GM08714 (cell line): ENCODE results near the gene FRMD5.

Experiments used
- H3K4me3 ChIP-seq: fragments of 200-500 bp; sonication (Bioruptor generic); 2 replicates; pipeline ENCODE4 v1.5.1; 2014; ENCODE audit warnings: mild to moderate bottlenecking, low read length, inconsistent platforms
- ZNF274 ChIP-seq: IDR thresholded peaks from 2 replicates; pipeline ENCODE4 v1.6.1; 2012; ENCODE audit warnings: mild to moderate bottlenecking, low read depth, low read length

The FRMD5 gene

DNA sequence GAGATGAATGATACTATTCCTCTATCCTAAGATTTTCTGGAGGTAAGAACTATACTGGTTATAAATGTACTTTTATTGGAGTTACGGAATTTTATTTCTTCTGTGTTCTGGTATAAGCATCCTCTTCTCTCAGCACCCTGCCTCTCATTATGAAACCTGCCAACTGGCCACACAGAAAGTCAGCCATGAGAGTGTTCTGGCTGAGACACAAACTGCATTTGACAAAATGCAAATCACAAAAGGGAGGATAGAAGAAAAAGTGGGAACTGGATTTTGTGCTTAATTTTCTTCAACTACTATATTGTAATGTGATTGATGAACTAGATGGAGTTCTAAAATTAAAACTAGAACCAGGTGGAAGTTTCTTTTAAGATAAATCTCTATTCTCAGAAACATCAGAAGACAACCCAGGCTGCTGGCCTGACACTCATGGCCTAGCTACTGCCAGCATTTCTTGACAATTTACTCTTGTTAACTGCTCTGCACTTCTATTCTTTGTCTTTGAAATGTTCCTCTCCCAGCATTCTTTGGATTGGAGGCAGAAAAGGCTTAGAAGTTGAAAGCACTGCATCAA, 225.2 kb downstream of the FRMD5 start:
- H3K4me3 ChIP-seq, result no peak overlapping the region
- TF ChIP-seq ZNF274, result no peak

DNA sequence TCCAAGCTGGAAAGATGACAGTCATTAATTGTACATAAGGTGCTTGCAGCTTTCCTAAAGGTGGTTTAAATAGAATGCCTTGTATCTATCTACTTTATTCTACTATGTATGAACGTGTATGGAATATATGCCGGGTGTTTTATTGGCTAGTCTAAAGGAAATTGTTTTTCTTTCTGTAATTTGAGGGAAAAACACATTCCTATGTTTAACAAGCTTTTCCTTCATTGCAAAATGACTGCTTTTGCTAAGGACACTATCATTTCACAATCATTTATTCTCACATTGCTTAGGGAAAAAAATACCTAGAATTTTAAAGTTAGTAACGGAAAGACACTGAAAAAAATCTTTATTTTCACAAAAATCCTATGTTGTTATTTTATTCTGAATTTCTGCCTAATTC, 226.5 kb downstream of the FRMD5 start:
- no peak overlapping the region for H3K4me3 ChIP-seq
- no peak for TF ChIP-seq ZNF274

GRCh38 chr15:43966646-43967045, 228.4 kb downstream of the FRMD5 start:
- TF ChIP-seq ZNF274, result no peak
- H3K4me3 ChIP-seq, result no peak overlapping the region

GRCh38 chr15:43958861-43959330, 236.2 kb downstream of the FRMD5 start:
- no peak for TF ChIP-seq ZNF274
- H3K4me3 ChIP-seq, result no peak overlapping the region

DNA sequence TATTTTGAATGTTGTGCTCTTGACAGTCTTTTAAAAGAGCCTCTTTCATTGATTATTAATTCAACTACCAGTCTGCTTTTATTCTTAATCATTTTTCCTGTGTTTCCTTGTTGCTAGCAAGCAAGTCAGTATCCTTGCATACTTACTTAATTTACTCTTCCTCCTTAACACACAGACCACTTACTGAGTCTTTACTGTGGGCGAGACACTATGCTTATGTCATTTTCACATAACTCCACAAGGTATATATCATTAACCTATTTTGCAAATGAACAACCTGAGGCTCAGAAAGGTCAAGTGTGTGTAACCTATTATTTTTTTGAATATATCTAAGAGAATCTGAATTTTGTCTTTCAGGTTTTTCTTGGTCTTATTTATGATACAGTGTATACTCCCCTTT, 237.3 kb downstream of the FRMD5 start:
- TF ChIP-seq ZNF274, result no peak
- no peak overlapping the region for H3K4me3 ChIP-seq

- TF ChIP-seq ZNF274, result no peak
- no peak overlapping the region for H3K4me3 ChIP-seq
Observed at GRCh38 chr15:43955140-43955539, 239.9 kb downstream of the FRMD5 start.

DNA sequence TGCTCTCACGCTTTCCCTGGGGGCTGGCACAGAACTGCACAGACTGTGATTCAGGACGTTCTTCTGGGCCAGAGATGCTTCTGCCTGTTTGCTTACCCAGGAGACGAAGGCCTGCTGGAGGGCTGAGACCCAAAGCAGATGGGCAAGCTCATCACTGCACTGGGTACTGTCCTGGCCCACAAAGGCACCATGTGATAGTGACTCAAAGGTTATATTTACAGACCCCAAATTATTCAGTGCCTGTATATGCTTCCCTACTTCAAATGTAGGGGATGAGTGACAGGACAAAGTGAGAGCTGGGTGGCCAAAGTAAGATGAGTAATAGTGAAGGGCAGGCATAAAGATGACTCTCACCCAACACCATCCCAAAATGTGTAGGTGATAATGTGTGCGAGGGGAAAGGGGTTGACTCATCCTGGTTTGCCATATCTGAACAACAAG, 240.9 kb downstream of the FRMD5 start:
- TF ChIP-seq ZNF274, result no peak

DNA sequence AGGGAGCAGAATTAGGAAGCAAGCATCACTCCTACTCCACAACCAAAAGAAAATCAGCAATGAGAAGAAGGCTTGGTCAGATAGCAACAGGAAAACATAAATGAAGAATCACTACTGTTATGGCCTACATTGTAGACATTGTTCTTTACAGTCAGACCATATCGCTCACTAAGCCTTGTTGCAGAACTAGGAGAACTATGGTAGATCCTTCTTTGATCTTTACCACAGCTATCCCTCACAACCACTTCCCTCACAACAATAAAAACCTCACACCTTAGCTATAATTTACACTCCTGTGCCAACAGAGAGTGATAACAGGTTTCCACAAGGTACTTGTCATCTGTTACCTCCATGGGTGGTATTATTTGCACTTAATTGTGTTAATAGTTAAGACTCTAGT, 241.7 kb downstream of the FRMD5 start:
- H3K4me3 ChIP-seq, result no peak overlapping the region
- no peak for TF ChIP-seq ZNF274

More for the DNA sequence above, 240.9 kb downstream of the FRMD5 start:
- H3K4me3 ChIP-seq, result no peak overlapping the region

GRCh38 chr15:43950531-43950930, 244.5 kb downstream of the FRMD5 start:
- H3K4me3 ChIP-seq, result no peak overlapping the region
- TF ChIP-seq ZNF274, result no peak

DNA sequence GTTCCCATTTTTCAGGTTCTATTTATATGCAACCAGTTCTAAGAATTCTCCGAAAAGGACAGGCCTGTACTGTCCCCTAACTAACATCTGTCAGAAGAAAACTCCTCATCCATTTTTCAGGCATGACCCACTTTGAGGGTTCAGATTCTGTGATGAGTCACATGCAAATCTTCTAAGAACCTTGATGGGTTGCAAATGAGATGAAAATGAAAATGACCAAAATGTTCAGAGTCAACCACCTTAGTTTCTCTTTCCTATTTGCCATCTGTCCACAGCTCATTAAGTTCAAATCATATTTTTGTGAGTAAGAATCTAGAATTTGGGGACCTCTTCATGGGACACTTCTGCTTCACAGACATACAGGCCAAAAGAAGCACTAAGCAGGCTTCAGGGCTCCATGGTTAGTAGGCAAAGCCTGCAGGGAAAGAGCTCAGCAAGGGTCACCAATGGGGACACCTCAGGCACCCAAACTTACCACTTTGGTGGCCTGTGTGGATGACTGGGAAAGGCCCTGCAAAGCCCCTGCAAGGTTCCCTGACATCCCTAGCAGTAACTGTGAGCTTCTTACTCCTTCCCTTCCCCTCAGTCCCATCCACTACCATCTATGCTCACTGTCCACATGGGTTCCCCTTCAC, 246.3 kb downstream of the FRMD5 start:
- no peak for TF ChIP-seq ZNF274
- H3K4me3 ChIP-seq, result no peak overlapping the region; the same call in 1 of the 2 replicates

DNA sequence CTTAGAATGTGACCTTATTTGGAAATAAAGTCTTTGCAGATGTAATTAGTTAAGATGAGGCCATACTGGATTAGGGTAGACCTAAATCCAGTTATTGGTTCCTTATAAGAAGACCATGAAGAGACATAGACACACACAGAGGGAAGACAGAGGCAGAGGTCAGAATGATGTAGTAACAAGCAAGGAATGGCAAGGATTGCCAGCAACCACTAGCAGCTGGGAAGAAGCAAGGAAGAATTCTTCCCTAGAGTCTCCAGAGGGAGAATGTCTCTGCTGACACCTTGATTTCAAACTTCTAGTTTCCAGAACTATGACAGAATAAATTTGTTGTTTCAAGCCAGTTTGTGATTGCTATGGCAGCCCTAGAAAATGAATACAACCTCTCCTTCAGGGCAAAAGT, 251.6 kb downstream of the FRMD5 start:
- TF ChIP-seq ZNF274, result no peak
- no peak overlapping the region for H3K4me3 ChIP-seq

DNA sequence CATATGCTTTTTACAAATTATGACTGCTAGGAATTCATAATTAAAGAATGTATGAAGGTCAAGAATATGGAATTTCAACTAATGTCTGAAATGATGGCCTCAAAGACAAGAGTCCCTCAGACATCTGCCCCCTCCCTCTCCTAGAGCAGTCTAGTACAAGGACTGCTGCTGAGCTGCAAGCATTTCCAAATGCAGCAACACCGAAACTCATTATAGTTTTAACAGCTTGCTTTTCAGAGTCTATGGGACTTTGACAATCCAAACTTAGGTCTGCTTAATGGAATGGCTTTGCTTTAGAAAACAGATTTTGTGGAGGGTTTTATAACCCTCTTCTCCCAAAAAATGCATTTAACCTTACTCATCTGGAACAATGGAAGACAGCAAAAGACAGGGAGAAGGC, 252.9 kb downstream of the FRMD5 start:
- H3K4me3 ChIP-seq, result no peak overlapping the region
- TF ChIP-seq ZNF274, result no peak

DNA sequence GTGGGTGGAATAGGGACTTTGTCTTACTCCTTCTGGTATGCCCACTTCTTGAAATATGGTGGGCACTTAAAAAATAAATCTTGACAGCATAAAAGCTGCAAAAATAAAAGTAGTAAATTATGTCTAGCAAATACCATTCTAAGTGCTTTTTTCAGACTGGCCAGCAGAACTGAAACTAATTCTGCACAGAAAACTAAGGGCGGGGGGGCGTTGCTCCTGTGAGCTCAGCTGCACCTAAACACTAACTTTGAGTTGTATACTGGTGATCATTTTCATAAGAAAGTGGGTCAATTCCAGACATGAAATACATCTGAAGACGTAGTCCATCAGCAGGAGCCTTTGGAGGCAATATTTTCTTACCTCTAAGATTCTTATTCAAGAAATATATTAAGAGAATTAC, 253.5 kb downstream of the FRMD5 start:
- TF ChIP-seq ZNF274, result no peak
- H3K4me3 ChIP-seq, result no peak overlapping the region

DNA sequence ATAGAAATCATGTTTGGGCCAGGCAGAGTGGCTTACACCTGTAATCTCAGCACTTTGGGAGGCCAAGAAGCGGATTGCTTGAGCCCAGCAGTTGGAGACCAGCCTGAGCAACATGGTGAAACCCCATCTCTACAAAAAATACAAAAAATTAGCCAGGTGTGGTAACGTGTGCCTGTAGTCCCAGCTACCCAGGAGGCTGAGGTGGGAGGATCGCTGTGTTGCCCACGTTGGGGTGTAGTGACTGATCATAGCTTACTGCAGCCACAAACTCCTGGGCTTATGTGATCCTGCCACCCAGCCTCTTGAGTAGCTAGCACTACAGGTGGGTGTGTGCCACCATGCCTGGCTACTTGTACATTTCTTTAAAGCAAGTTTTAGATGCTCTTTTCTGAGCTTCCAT, 254.0 kb downstream of the FRMD5 start:
- TF ChIP-seq ZNF274, result no peak
- no peak overlapping the region for H3K4me3 ChIP-seq

DNA sequence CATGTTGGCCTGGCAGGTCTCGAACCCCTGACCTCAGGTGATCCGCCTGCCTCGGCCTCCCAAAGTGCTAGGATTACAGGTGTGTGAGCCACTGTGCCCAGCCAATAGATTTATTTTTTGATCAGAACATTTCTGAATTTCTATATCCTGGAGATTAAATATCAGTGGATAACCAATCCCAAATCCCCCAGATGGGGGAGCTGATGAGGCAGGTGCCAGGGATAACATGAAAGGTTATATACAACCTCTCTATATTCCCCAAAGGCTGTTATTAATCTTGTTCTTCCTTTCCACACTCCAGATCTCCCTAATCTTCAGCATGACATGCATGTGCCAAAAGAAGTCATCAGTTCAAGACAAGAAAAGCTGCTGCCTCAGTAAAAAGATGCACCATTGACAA, 256.0 kb downstream of the FRMD5 start:
- TF ChIP-seq ZNF274, result no peak

GRCh38 chr15:43934480-43934879, 260.6 kb downstream of the FRMD5 start:
- H3K4me3 ChIP-seq, result no peak overlapping the region
- no peak for TF ChIP-seq ZNF274

More for the DNA sequence above, 256.0 kb downstream of the FRMD5 start:
- no peak overlapping the region for H3K4me3 ChIP-seq
